Measurements from ENCODE around the gene HAUS6. TPM values are rescaled to one million over a fixed set of nuclear protein-coding genes. Genes with fewer than 3 reads are reported as not detected.
A peak's percentile ranks its signal among the peaks of the same experiment; 100 is the strongest.
"Not testable (repeated sequence)": the region's sequence is repeated elsewhere in the genome, so short reads cannot be mapped to it uniquely, and the experiment has no call there.

Gene HAUS6
- total RNA-seq = 10 to 100 TPM in 3 of 4 donors, 1 to 10 TPM in 1; 1.5 to 26.0 (median 14.4) TPM

GRCh38 chr9:19102631-19103345, at the start of gene HAUS6:
TSS of gene HAUS6 (minus strand) at chr9:19102904. CDS start at chr9:19102651, 253 bp downstream.
- no peaks in the 10 kb centered on the region for H3K27me3 ChIP-seq
- intact Hi-C loops (cut with DNase I; ENCODE audit: low total_unique reads) = no loop called here
- TF ChIP-seq CTCF (IDR thresholded peaks at IDR 0.05) (peak; percentile 42 to 83 (median 57)), POLR2A (IDR thresholded peaks at IDR 0.05) (peak; percentile 67 to 69)
- H3K4me1 ChIP-seq = no peaks in the 10 kb centered on the region
- no peaks in the 10 kb centered on the region for H3K36me3 ChIP-seq
- peak; percentile 96 to 98 for DNase-seq
- no peaks in the 10 kb centered on the region for H3K9me3 ChIP-seq
- peak within 1 kb of the TSS; percentile 69 to 83 for H3K4me3 ChIP-seq
- peak within 1 kb of the TSS; percentile 90 to 91 for H3K27ac ChIP-seq

- H3K9me3 ChIP-seq; H3K4me1 ChIP-seq; H3K27ac ChIP-seq; H3K4me3 ChIP-seq; DNase-seq; H3K27me3 ChIP-seq; intact Hi-C loops (cut with DNase I; ENCODE audit: low total_unique reads); H3K36me3 ChIP-seq: not testable (repeated sequence)
Measured at GRCh38 chr9:19152160-19152498, 49.4 kb upstream of the HAUS6 start.

DNA sequence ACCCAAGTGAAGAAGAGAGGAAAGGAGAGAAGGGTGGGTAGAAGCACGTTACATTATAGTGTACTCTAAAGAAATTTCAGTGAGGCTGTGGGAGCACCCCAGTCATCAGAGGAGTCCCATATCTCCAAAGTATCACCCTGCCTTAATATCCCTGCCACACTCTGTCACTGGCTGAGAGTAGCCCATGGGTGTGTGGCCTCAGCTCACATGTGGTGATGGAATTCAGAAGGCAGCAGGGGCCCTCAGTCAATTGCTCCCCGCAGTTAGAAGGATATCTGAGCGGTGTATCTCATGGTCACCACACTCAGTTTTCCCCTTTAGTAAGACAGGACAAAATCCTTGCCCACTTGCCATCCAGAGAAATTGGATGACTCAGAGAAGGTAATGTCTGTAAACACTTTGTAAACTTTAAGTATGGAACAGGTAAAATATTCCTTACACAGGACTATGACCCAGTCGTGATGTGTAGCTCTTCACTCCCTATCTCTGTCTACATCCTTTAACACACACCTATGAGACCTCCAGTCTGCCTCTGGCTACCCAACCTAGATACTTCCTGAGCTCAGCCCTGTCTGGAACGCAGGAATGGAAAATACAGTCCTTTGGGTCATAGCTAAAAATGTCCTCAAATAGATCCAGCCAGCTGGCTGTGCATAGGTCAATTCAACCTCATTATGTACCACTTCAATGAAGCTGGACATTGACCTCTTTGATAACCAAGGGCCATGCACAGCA, 48.9 kb upstream of the HAUS6 start:
- Histone ChIP-seq H3K4me3 (no peak overlapping the region), H3K27ac (no peak overlapping the region), H3K4me1 (no peaks in the 10 kb centered on the region), H3K27me3 (no peaks in the 10 kb centered on the region), H3K36me3 (no peaks in the 10 kb centered on the region), H3K9me3 (no peaks in the 10 kb centered on the region)
- TF ChIP-seq POLR2A (IDR thresholded peaks at IDR 0.05) (no peak), CTCF (IDR thresholded peaks at IDR 0.05) (no peak)
- no peak for DNase-seq
- intact Hi-C loops (cut with DNase I; ENCODE audit: low total_unique reads) = no loop called here

GRCh38 chr9:19149230-19149629, 46.5 kb upstream of the HAUS6 start:
- no peak overlapping the region for H3K4me3 ChIP-seq
- no peaks in the 10 kb centered on the region for H3K4me1 ChIP-seq
- DNase-seq = no peak
- H3K27ac ChIP-seq = no peak overlapping the region
- TF ChIP-seq CTCF (IDR thresholded peaks at IDR 0.05) (no peak), POLR2A (IDR thresholded peaks at IDR 0.05) (no peak)
- intact Hi-C loops (cut with DNase I; ENCODE audit: low total_unique reads) = no loop called here
- no peaks in the 10 kb centered on the region for H3K36me3 ChIP-seq
- H3K9me3 ChIP-seq = no peaks in the 10 kb centered on the region
- H3K27me3 ChIP-seq = no peaks in the 10 kb centered on the region

DNA sequence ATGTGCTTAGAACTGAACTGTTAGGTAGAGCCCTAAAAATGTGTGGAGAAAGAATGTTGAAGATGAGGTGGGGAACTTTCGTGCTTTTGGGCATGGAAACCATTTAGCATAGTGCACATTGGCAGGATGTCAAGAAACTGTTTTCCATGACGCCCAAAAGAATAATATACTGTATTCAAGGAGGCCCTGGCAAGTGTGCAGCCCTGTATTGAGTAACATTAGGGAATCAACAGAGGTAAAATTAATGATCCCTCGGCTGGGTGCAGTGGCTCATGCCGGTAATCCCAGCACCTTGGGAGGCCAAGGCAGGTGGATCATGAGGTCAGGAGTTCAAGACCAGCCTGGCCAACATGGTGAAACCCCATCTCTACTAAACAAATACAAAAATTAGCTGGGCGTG, 45.5 kb upstream of the HAUS6 start:
- no peak overlapping the region for H3K4me3 ChIP-seq
- H3K4me1 ChIP-seq = no peaks in the 10 kb centered on the region
- no peaks in the 10 kb centered on the region for H3K36me3 ChIP-seq
- no peak for TF ChIP-seq CTCF (IDR thresholded peaks at IDR 0.05)
- TF ChIP-seq POLR2A (IDR thresholded peaks at IDR 0.05) = no peak
- intact Hi-C loops (cut with DNase I; ENCODE audit: low total_unique reads) = no loop called here
- no peaks in the 10 kb centered on the region for H3K27me3 ChIP-seq
- no peak for DNase-seq
- no peak overlapping the region for H3K27ac ChIP-seq
- H3K9me3 ChIP-seq = no peaks in the 10 kb centered on the region

Data from uterus (tissue), 4 donors.